ENCODE measurements around the gene CACNA1S.

Gene CACNA1S

GRCh38 chr1:201095581-201095980 is 16.6 kb downstream of the CACNA1S start:
- no peak overlapping the region for H3K4me3 ChIP-seq (ENCODE audit: low read depth, low read length)
- TF ChIP-seq CTCF (IDR thresholded peaks at IDR 0.05; ENCODE audit: low read depth, low read length): no peak

- no peak for TF ChIP-seq CTCF (IDR thresholded peaks at IDR 0.05; ENCODE audit: low read depth, low read length)
Observed at GRCh38 chr1:201094832-201095231, 17.4 kb downstream of the CACNA1S start.

GRCh38 chr1:201093962-201094361 is 18.3 kb downstream of the CACNA1S start:
- no peak for TF ChIP-seq CTCF (IDR thresholded peaks at IDR 0.05; ENCODE audit: low read depth, low read length)
- H3K4me3 ChIP-seq (ENCODE audit: low read depth, low read length): no peak overlapping the region

More at GRCh38 chr1:201094832-201095231, 17.4 kb downstream of the CACNA1S start:
- H3K4me3 ChIP-seq (ENCODE audit: low read depth, low read length): no peak overlapping the region

- TF ChIP-seq CTCF (IDR thresholded peaks at IDR 0.05; ENCODE audit: low read depth, low read length): no peak
Observed at GRCh38 chr1:201093561-201093960, 18.7 kb downstream of the CACNA1S start.

GRCh38 chr1:201092738-201093137 is 19.5 kb downstream of the CACNA1S start:
- no peak overlapping the region for H3K4me3 ChIP-seq (ENCODE audit: low read depth, low read length)
- TF ChIP-seq CTCF (IDR thresholded peaks at IDR 0.05; ENCODE audit: low read depth, low read length): no peak

More at GRCh38 chr1:201093561-201093960, 18.7 kb downstream of the CACNA1S start:
- no peak overlapping the region for H3K4me3 ChIP-seq (ENCODE audit: low read depth, low read length)

- no peak for TF ChIP-seq CTCF (IDR thresholded peaks at IDR 0.05; ENCODE audit: low read depth, low read length)
- H3K4me3 ChIP-seq (ENCODE audit: low read depth, low read length): no peak overlapping the region
Observed at GRCh38 chr1:201091256-201091655, 21.0 kb downstream of the CACNA1S start.

GRCh38 chr1:201090541-201090940 is 21.7 kb downstream of the CACNA1S start:
- no peak overlapping the region for H3K4me3 ChIP-seq (ENCODE audit: low read depth, low read length)
- no peak for TF ChIP-seq CTCF (IDR thresholded peaks at IDR 0.05; ENCODE audit: low read depth, low read length)

Measured in WI38 (cell line).